MCF 10A (cell line): ENCODE data around the gene DUSP9. TPM values are rescaled to one million over a fixed set of nuclear protein-coding genes. Genes with fewer than 3 reads are reported as not detected.

Source experiments
- BruUV-seq: library from RNA; stranded (reverse); fragments of 400-500 nt; replicated peaks from 2 replicates; lab custom pipeline; 2021; lab: Mats Ljungman, UMichigan
- CTCF ChIA-PET: fragments of 300-600 bp; sonication (Branson Sonifier 250); formaldehyde crosslinking; extraction: SDS; loops from one replicate; lab custom pipeline; 2021; ENCODE audit warnings: antibody characterized with exemption, inconsistent platforms; lab: Yijun Ruan, JAX
- POLR2A ChIA-PET: fragments of 300-600, 350-650 bp; sonication (Branson Sonifier 250); formaldehyde crosslinking; extraction: SDS; loops from one replicate; lab custom pipeline; 2020; ENCODE audit warnings: antibody characterized with exemption, inconsistent platforms; lab: Yijun Ruan, JAX
- DNase-seq: peaks from one replicate; pipeline ENCODE4 v3.0.0-alpha.2; 2018; ENCODE audit not compliant: unreplicated experiment
- H3K27ac Mint-ChIP-seq: one replicate; pipeline ENCODE4 v1.8.0; 2022; ENCODE audit warnings: mild to moderate bottlenecking, low read depth, mixed read lengths; ENCODE audit not compliant: unreplicated experiment
- H3K27me3 Mint-ChIP-seq: one replicate; pipeline ENCODE4 v1.8.0; 2022; ENCODE audit warnings: mixed read lengths; ENCODE audit not compliant: insufficient read depth, unreplicated experiment
- H3K36me3 Mint-ChIP-seq: one replicate; pipeline ENCODE4 v1.8.0; 2022; ENCODE audit warnings: mild to moderate bottlenecking, moderate library complexity, mixed read lengths; ENCODE audit not compliant: insufficient read depth, unreplicated experiment
- H3K4me1 Mint-ChIP-seq: one replicate; pipeline ENCODE4 v1.8.0; 2022; ENCODE audit warnings: mixed read lengths; ENCODE audit not compliant: insufficient read depth, unreplicated experiment
- H3K4me3 Mint-ChIP-seq: one replicate; pipeline ENCODE4 v1.8.0; 2022; ENCODE audit warnings: mild to moderate bottlenecking, moderate library complexity, mixed read lengths; ENCODE audit not compliant: unreplicated experiment
- H3K9me3 Mint-ChIP-seq: one replicate; pipeline ENCODE4 v1.8.0; 2022; ENCODE audit warnings: mixed read lengths; ENCODE audit not compliant: unreplicated experiment
- intact Hi-C: fragments of 100-400 bp; cut with micrococcal nuclease; formaldehyde crosslinking; loops from 2 replicates; pipeline ENCODE4 v1.14.1; 2022
- total RNA-seq: library from RNA; stranded (reverse); gene quantifications from 2 replicates; pipeline ENCODE4 v1.2.3, GENCODE V29; 2022
- TF ChIP-seq, protein P1 (sequence below): fragments of 200-600 bp; IDR thresholded peaks from one replicate; pipeline ENCODE4 v1.8.0; 2022; ENCODE audit warnings: antibody characterized with exemption, mild to moderate bottlenecking; ENCODE audit not compliant: unreplicated experiment

The DUSP9 gene
- total RNA-seq, 1 experiment from 2014 or later = not detected

DNA sequence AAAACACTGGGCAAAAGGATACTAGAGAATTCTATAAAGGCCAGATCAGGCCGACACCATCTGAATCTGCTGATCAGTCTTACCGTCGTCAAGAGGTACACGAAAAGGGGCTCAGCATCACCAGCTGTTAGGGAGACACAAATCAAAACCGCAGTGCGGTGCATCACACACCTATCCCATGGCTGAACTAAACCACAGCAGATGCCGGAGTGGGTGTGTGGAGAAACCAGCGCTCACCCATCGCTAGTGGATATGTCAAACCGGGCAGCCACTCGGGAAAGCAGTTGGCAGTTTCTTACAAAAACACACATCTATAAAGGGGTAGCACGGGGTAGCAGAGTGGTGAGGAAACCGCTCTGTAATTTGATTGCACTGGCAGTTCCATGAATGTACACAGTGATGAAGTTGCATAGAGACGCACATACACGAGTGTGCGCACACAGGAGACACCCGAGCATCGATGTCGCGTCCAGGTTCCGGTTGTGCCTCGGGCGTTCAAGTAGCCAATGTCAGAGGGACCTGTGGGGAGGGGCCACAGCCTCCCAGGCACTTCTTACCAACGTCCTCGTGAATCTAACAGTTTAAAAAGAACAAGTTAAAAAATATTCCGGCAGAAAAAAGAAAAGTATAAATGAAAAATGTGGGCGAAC, 24.9 kb upstream of the DUSP9 start:
- H3K4me3 Mint-ChIP-seq = no peak overlapping the region
- TF ChIP-seq, protein P1, sequence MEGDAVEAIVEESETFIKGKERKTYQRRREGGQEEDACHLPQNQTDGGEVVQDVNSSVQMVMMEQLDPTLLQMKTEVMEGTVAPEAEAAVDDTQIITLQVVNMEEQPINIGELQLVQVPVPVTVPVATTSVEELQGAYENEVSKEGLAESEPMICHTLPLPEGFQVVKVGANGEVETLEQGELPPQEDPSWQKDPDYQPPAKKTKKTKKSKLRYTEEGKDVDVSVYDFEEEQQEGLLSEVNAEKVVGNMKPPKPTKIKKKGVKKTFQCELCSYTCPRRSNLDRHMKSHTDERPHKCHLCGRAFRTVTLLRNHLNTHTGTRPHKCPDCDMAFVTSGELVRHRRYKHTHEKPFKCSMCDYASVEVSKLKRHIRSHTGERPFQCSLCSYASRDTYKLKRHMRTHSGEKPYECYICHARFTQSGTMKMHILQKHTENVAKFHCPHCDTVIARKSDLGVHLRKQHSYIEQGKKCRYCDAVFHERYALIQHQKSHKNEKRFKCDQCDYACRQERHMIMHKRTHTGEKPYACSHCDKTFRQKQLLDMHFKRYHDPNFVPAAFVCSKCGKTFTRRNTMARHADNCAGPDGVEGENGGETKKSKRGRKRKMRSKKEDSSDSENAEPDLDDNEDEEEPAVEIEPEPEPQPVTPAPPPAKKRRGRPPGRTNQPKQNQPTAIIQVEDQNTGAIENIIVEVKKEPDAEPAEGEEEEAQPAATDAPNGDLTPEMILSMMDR = no peak
- H3K27ac Mint-ChIP-seq = no peak overlapping the region

DNA sequence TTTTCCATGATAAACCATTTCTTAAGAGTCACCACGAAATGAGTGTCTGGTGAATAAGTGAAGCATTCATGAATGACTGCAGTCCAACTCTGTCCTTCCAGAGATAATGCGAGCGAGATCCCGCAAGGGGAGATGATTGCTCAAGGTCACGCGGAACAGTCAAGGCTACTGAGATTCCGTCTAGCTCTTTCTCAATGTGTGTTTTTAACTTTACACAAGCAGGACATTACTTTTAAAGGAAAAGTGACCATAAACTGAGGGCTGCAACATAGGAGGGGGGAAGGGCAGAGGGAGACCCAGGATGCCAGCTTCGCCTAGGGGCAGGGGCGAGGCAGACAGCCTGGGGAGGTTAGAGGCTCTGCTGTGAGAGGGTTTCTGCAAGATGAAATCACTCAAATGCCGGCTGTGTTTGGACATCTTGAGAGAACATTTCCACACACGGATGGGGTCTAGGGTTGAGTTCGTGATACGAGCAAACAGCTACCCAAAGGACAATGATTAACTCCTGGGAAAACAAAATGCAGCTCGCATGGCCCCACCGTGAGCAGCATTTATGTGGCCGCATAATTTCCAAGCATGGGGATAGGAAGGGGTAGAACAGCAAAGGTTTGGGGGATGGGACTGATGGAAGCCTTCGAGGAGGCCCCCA, 24.2 kb upstream of the DUSP9 start:
- Mint-ChIP-seq H3K4me3 (no peak overlapping the region), H3K36me3 (peaks cover 6% of the 10 kb centered on the region), H3K4me1 (no peaks in the 10 kb centered on the region), H3K27me3 (peaks cover 26% of the 10 kb centered on the region), H3K27ac (no peak overlapping the region), H3K9me3 (no peaks in the 10 kb centered on the region)
- POLR2A ChIA-PET = no interaction called here
- BruUV-seq = no TSS peak
- TF ChIP-seq, protein P1 = no peak
- CTCF ChIA-PET = interaction anchor here (0.8 to 1.5 kb wide), 3 partner anchors 16 to 44 kb away, joined by 3 to 5 read pairs (median 4); no protein-coding TSS in a partner anchor
- no peak for DNase-seq
- intact Hi-C loops = no loop called here

More for the DNA sequence above, 24.9 kb upstream of the DUSP9 start:
- DNase-seq = no peak
- Mint-ChIP-seq H3K27me3 (peaks cover 26% of the 10 kb centered on the region), H3K36me3 (peaks cover 6% of the 10 kb centered on the region), H3K4me1 (no peaks in the 10 kb centered on the region), H3K9me3 (no peaks in the 10 kb centered on the region)
- intact Hi-C loops = no loop called here
- POLR2A ChIA-PET = no interaction called here
- CTCF ChIA-PET = interaction anchor here (0.8 to 1.5 kb wide), 3 partner anchors 17 to 45 kb away, joined by 3 to 5 read pairs (median 4); no protein-coding TSS in a partner anchor
- BruUV-seq = no TSS peak

DNA sequence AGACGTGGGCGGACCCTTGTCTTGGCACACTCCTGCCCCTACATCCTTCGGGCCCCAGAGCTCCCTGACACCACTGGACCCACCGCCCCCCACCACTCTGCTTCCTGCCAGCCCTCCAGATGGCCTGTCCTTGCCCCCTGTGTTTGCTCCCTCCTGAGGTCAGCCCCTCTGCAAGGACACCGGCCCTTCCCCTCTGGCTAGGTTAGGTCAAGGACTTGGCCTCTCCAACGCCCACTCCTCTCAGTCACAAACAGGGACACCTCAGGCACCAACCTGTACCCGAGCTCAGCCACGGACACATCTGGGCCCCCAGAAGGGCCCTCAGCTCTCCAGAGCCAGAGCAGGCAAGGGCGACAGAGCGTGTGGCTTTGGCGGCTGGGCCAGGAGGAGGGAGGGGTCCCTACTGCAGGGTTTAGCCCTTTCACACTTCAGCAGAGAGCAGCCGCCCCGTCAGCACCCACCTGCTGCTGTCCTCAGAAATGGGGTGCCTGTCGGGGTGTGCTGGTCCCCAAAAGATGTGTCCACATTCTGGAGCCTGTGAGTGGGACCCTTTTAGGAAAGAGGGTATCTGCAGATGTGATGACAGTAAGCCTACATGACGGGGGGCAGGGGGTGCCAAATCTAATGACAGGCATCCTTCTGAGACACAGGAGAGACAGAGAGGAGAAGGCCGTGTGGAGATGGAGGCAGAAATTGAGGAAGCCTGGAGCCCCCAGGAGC, 23.5 kb upstream of the DUSP9 start:
- CTCF ChIA-PET = interaction anchor here (1.5 kb wide), 1 partner anchor 44 kb away, joined by 5 read pairs; no protein-coding TSS in a partner anchor
- no peak overlapping the region for H3K27ac Mint-ChIP-seq

More for the DNA sequence above, 23.5 kb upstream of the DUSP9 start:
- Mint-ChIP-seq H3K9me3 (no peaks in the 10 kb centered on the region), H3K27me3 (peaks cover 19% of the 10 kb centered on the region), H3K4me1 (no peaks in the 10 kb centered on the region), H3K36me3 (peaks cover 6% of the 10 kb centered on the region), H3K4me3 (no peak overlapping the region)
- intact Hi-C loops = no loop called here
- POLR2A ChIA-PET = no interaction called here
- TF ChIP-seq, protein P1 = no peak
- DNase-seq = no peak
- no TSS peak for BruUV-seq
